GM23248 (cell line): ENCODE measurements around the gene PPIG.
"Not testable (repeated sequence)": the region's sequence is repeated elsewhere in the genome, so short reads cannot be mapped to it uniquely, and the experiment has no call there.

Experiments
- EZH2 ChIP-seq: fragments of 200-600 bp; sonication (generic); IDR thresholded peaks from 2 replicates; pipeline ENCODE4 v1.6.1; 2018; ENCODE audit warnings: antibody characterized with exemption, mild to moderate bottlenecking; ENCODE audit not compliant: insufficient read depth, poor library complexity, severe bottlenecking
- EZH2phosphoT487 ChIP-seq: fragments of 200-600 bp; sonication (generic); IDR thresholded peaks from 2 replicates; pipeline ENCODE4 v1.6.1; 2018; ENCODE audit warnings: antibody characterized with exemption, moderate library complexity, mild to moderate bottlenecking, low read depth; ENCODE audit not compliant: insufficient read depth

- not testable (repeated sequence) for TF ChIP-seq EZH2, EZH2phosphoT487
Measured at GRCh38 chr2:169582552-169583266, 1.4 kb upstream of the PPIG start.
